A549 (cell line): Measurements from ENCODE around the gene JMJD8.

Experiments
- CHD2 ChIP-seq: fragments of 150-350 bp; IDR thresholded peaks from 2 replicates; pipeline ENCODE4 v1.6.1; 2014; ENCODE audit warnings: low read length; ENCODE audit not compliant: partially characterized antibody
- JUN ChIP-seq, 2 experiments: fragments of >200 bp; sonication (Bioruptor Twin); formaldehyde crosslinking; IDR thresholded peaks; 2 replicates in 1 of 2; 3 replicates in 1 of 2; pipeline ENCODE4 v1.6.1; 2016 to 2017
- POLR2A ChIP-seq: IDR thresholded peaks from 2 replicates; pipeline ENCODE4 v1.6.1; 2012; ENCODE audit warnings: mild to moderate bottlenecking, low read length
- TF ChIP-seq, protein P1 (sequence below): fragments of >200 bp; sonication (Bioruptor Twin); formaldehyde crosslinking; IDR thresholded peaks from 3 replicates; pipeline ENCODE4 v1.5.1; 2016

DNA sequence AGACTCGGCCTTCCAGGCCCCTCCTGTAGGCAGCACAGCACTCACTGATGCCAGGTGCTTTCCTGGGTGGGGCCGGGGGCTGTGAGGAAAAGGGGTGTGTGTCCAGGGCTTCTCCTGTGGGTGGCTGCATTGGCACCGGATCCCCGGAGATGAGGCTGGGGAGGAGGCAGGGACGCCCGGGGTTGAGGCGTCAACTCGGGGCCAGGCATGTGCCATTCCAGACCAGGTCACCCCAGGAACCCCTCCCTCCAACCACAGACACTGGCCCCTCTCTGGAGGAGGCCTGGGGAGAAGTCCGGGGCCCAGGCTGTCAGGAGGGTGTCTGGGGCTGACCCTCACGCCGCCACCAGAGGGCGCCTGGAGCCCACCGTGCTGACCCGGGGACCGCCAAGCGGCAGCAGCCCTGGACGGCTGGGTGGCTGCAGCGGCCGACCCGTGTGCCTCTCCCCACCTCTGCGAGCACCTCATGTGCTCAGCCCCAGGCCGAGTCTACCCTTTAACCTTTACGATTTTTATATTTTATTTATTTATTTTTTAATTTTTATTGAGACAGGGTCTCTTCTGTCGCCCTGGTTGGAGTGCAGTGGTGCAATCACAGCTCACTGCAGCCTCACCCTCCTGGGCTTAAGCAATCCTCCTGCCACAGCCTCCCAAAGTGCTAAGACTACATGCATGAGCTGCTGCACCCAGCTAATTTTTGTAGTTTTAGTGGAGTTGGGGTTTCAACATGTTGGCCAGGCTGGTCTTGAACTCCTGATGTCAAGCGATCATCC is 27.6 kb upstream of the JMJD8 start:
- TF ChIP-seq POLR2A, result no peak
- no peak; a peak in 1 of 5 replicates for TF ChIP-seq JUN (IDR thresholded peaks at IDR 0.05)
- TF ChIP-seq, protein P1, sequence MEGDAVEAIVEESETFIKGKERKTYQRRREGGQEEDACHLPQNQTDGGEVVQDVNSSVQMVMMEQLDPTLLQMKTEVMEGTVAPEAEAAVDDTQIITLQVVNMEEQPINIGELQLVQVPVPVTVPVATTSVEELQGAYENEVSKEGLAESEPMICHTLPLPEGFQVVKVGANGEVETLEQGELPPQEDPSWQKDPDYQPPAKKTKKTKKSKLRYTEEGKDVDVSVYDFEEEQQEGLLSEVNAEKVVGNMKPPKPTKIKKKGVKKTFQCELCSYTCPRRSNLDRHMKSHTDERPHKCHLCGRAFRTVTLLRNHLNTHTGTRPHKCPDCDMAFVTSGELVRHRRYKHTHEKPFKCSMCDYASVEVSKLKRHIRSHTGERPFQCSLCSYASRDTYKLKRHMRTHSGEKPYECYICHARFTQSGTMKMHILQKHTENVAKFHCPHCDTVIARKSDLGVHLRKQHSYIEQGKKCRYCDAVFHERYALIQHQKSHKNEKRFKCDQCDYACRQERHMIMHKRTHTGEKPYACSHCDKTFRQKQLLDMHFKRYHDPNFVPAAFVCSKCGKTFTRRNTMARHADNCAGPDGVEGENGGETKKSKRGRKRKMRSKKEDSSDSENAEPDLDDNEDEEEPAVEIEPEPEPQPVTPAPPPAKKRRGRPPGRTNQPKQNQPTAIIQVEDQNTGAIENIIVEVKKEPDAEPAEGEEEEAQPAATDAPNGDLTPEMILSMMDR, result peak; percentile 89
- TF ChIP-seq CHD2, result no peak
